Measurements from ENCODE around the gene PPP1R14D.

The PPP1R14D gene

DNA sequence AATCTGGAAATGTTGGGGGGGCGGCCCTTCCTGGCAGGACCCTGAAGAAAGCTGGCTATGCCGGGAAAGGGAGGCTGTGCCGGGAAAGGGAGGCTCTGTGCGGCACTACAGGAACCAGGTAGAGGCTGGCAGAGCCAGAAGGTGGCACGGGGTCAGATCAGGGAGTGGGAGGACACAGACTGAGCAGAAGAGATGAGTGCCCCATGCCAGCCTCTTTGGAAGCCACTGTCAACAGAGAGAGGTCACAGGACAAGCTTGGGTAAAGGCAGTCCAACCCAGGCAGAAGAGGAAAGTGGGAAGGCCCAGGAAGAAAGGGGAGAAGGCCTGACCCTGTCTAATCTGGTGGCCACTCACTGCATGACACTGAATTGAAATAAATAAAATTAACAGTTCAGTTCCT lies 57.3 kb downstream of the PPP1R14D start:
- DNase-seq, result no peak
- Histone ChIP-seq H3K4me3 (ENCODE audit: insufficient read depth, low read depth, low read length, poor library complexity, severe bottlenecking) (no peak overlapping the region), H3K9me3 (ENCODE audit: control insufficient read depth, low read length) (no peaks in the 10 kb centered on the region), H3K27me3 (replicated peaks; ENCODE audit: control insufficient read depth, insufficient read depth, low read length, poor library complexity, severe bottlenecking) (no peaks in the 10 kb centered on the region), H3K36me3 (ENCODE audit: control insufficient read depth, insufficient read depth, low read length) (peaks cover 30% of the 10 kb centered on the region), H3K27ac (ENCODE audit: insufficient read depth, low read length, poor library complexity, severe bottlenecking) (no peak overlapping the region), H3K4me1 (ENCODE audit: control insufficient read depth, insufficient read depth, low read length, poor library complexity, severe bottlenecking) (peaks cover 4% of the 10 kb centered on the region)

DNA sequence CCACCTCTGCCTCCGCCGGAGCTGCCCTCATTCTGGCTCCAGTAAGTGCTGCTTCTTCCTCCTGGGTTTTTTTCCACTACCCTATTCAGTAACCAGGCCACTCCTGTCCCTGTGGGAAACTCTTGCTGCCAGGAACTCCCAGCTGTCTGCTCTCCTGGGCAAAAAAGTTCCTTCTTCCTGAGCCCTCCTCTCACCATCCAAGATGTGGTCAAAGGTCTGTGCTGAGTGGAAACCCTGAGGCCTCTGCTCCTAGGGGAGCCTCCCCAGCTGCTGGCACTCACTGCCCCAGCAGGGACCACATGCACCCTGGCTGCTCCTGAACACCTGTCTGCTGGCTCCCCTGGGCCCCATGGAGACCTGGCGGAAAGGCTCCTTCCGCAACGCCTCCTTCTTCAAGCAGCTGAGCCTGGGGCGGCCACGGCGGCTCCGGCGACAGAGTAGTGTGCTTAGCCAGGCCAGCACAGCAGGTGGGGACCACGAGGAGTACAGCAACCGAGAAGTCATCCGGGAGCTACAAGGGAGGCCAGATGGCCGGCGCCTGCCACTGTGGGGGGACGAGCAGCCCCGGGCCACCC lies 58.3 kb downstream of the PPP1R14D start:
- peaks cover 10% of the 10 kb centered on the region for H3K4me1 ChIP-seq (ENCODE audit: control insufficient read depth, insufficient read depth, low read length, poor library complexity, severe bottlenecking)
- H3K9me3 ChIP-seq (ENCODE audit: control insufficient read depth, low read length), result no peaks in the 10 kb centered on the region
- DNase-seq, result no peak
- peaks cover 21% of the 10 kb centered on the region for H3K36me3 ChIP-seq (ENCODE audit: control insufficient read depth, insufficient read depth, low read length)
- no peaks in the 10 kb centered on the region for H3K27me3 ChIP-seq (replicated peaks; ENCODE audit: control insufficient read depth, insufficient read depth, low read length, poor library complexity, severe bottlenecking)
- H3K4me3 ChIP-seq (ENCODE audit: insufficient read depth, low read depth, low read length, poor library complexity, severe bottlenecking), result no peak overlapping the region
- H3K27ac ChIP-seq (ENCODE audit: insufficient read depth, low read length, poor library complexity, severe bottlenecking), result no peak overlapping the region

DNA sequence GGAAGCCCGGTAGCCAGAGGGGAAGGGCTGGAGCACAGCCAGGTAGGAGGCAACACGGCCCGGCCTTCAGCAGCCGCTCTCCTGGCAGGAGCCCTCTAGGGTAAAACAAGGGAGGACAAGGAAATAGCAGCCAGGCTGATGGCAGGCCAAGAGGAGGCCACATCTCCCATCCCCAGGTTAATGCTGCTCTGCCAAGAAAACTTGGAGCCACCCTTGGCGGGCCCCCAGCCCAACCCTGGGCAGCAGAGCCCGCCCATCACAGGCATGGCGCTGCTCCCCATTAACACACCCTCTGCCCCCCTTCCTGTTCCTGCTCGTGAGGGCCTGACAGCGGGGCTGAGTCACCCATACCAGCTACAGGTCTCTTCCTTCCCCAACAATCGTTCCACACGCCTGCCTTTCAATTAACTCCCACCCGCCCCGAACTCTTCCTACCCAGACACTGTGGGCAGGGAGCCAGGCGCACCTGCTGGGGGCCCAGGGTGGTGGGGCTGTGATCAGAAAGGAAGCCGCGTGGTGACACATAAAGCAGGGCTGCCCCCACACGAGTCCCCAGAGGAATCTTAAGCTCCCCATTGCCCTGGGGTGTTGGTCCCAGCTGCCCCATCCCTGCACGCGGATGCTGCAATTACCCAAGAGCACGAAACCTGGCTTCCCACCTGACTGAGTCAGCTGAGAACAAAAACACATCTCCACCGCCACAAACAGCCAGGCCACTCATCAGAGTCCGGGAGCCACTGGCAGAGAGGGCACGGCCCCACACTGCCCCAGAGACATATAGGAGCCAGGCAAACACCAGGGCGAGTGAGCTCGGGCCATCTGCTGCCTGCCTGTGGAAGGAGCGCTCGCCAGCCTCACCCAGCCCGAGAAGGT lies 59.0 kb downstream of the PPP1R14D start, which contains the start of gene C15orf62:
Gene C15orf62, plus strand, starts transcription at position 707 of the 873 bp plus-strand sequence. CDS start 516 bp downstream, outside the sequence.
- Histone ChIP-seq H3K27ac (ENCODE audit: insufficient read depth, low read length, poor library complexity, severe bottlenecking) (peak within 1 kb of the TSS; percentile 27), H3K27me3 (replicated peaks; ENCODE audit: control insufficient read depth, insufficient read depth, low read length, poor library complexity, severe bottlenecking) (no peaks in the 10 kb centered on the region), H3K4me1 (ENCODE audit: control insufficient read depth, insufficient read depth, low read length, poor library complexity, severe bottlenecking) (peaks cover 17% of the 10 kb centered on the region), H3K36me3 (ENCODE audit: control insufficient read depth, insufficient read depth, low read length) (peaks cover 19% of the 10 kb centered on the region), H3K4me3 (ENCODE audit: insufficient read depth, low read depth, low read length, poor library complexity, severe bottlenecking) (no peak within 1 kb of the TSS), H3K9me3 (ENCODE audit: control insufficient read depth, low read length) (no peaks in the 10 kb centered on the region)
- no peak for DNase-seq

DNA sequence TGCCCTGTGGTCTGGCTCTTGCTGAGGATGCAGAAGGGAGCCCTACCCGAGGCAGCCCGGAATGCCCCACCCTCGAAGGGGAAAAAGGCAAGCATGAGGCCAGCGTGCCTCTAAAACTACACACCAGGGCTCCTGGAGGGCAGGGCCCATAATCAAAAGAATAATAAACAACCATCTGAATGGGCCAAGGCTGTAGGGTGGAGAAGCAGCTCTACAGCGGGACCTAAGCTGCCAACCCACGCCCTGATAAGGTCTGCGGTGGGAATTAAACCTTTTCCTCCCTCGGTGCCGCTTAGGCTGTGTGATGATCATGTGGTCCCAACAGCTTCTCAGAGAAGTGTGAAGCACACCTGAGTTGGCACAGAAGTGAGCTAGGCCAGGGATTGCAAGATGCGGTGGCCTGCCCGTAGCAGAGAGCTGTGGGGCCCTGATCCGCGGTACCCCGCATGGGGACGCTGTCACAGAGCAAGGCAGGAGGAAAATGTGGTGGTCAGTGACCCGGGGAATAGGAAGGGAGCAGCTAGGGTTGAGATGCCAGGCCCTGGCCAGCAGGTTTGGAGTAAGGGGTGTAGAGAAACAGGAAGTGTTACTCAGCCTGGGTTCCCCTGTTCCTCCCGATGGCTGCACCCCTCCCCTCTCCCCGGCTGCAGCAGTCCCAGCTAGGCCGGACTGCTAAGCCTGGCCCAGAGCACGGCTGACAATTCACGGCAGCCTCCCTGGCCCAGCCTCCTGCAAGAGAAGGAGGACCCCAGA lies 59.8 kb downstream of the PPP1R14D start:
- H3K36me3 ChIP-seq (ENCODE audit: control insufficient read depth, insufficient read depth, low read length), result peaks cover 19% of the 10 kb centered on the region
- H3K4me1 ChIP-seq (ENCODE audit: control insufficient read depth, insufficient read depth, low read length, poor library complexity, severe bottlenecking), result peaks cover 22% of the 10 kb centered on the region
- no peak for DNase-seq
- no peaks in the 10 kb centered on the region for H3K27me3 ChIP-seq (replicated peaks; ENCODE audit: control insufficient read depth, insufficient read depth, low read length, poor library complexity, severe bottlenecking)
- H3K27ac ChIP-seq (ENCODE audit: insufficient read depth, low read length, poor library complexity, severe bottlenecking), result peak overlapping the region; percentile 27
- no peak overlapping the region for H3K4me3 ChIP-seq (ENCODE audit: insufficient read depth, low read depth, low read length, poor library complexity, severe bottlenecking)
- H3K9me3 ChIP-seq (ENCODE audit: control insufficient read depth, low read length), result no peaks in the 10 kb centered on the region

DNA sequence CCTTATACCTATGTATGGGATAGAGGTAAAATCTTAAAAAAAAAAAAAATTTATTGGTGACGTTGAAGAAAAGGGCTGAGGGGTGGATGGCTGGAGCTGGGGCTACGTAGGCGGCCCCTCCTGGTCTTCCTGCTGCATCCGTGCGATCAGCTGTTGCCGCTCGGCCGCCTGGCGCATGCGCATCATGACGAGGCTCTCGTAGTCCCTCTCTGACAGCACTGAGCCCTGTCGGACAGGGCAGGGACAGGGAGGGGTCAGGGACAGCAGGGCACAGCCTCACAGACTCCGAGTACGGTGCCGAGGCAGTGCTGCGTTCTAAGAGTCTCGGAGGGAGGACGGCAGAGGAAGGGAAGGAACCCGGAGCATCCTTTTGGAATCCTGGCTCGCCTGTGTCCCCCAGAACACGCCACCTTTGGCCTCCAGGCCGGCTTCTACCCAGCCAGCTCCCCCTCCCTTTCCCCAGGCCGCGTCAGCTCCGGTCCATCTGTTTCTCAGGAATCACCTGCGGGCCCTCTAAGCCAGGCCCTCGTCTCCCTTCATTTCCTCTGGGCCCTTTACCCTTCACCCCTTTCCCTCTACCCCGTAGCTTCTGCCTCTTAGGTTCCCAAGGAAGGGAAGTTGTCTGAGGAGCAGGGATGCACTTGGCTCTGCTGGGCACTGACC lies 60.5 kb downstream of the PPP1R14D start:
- H3K27ac ChIP-seq (ENCODE audit: insufficient read depth, low read length, poor library complexity, severe bottlenecking), result no peak overlapping the region
- no peaks in the 10 kb centered on the region for H3K9me3 ChIP-seq (ENCODE audit: control insufficient read depth, low read length)
- no peak overlapping the region for H3K4me3 ChIP-seq (ENCODE audit: insufficient read depth, low read depth, low read length, poor library complexity, severe bottlenecking)
- H3K4me1 ChIP-seq (ENCODE audit: control insufficient read depth, insufficient read depth, low read length, poor library complexity, severe bottlenecking), result peaks cover 30% of the 10 kb centered on the region
- no peak for DNase-seq
- H3K27me3 ChIP-seq (replicated peaks; ENCODE audit: control insufficient read depth, insufficient read depth, low read length, poor library complexity, severe bottlenecking), result no peaks in the 10 kb centered on the region
- H3K36me3 ChIP-seq (ENCODE audit: control insufficient read depth, insufficient read depth, low read length), result peaks cover 16% of the 10 kb centered on the region

DNA sequence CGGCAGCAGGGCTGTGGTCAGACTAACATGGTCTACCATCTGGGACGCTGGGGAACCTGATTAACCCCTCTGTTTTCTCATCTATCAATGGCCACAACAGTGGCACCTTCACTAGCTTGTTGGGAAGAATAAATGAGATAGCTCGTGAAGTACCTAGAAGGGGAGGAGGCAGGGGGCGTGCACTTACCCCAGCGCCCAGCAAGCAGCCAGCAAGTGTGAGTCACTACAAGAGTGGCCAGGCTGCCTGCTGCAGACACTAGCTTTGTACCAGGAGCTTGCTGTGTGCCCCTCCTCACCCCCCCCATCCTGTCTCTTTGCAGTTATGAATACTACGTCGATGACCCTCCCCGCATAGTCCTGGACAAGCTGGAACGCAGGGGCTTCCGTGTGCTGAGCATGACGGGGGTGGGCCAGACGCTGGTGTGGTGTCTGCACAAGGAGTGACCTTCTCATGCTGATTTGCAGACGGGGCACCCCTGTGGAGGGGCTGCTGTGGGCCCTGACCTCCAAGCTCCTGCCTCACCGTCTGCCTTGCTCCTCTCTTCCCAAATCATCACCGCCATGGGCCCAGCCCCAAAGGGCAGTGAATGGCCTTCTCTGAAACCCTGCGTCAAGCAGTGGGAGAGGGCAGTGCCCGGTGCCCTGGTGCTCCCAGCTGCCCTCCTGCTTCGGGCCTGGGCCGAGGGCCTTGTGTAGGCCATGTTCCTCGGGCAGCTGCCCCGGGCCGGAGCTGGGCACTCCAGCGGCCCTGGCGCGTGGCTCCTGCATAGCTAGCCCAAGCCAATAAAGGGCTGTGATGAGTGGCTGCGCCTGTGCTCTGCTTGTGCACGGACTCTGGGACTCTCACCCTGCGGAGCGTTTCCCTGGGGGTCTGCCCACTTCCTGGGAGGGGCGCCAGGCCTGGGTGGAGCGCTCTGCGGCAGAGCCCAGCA lies 61.3 kb downstream of the PPP1R14D start:
- Histone ChIP-seq H3K9me3 (ENCODE audit: control insufficient read depth, low read length) (no peaks in the 10 kb centered on the region), H3K4me3 (ENCODE audit: insufficient read depth, low read depth, low read length, poor library complexity, severe bottlenecking) (no peak overlapping the region), H3K36me3 (ENCODE audit: control insufficient read depth, insufficient read depth, low read length) (peaks cover 12% of the 10 kb centered on the region), H3K4me1 (ENCODE audit: control insufficient read depth, insufficient read depth, low read length, poor library complexity, severe bottlenecking) (peaks cover 30% of the 10 kb centered on the region), H3K27ac (ENCODE audit: insufficient read depth, low read length, poor library complexity, severe bottlenecking) (no peak overlapping the region), H3K27me3 (replicated peaks; ENCODE audit: control insufficient read depth, insufficient read depth, low read length, poor library complexity, severe bottlenecking) (no peaks in the 10 kb centered on the region)
- DNase-seq, result no peak

DNA sequence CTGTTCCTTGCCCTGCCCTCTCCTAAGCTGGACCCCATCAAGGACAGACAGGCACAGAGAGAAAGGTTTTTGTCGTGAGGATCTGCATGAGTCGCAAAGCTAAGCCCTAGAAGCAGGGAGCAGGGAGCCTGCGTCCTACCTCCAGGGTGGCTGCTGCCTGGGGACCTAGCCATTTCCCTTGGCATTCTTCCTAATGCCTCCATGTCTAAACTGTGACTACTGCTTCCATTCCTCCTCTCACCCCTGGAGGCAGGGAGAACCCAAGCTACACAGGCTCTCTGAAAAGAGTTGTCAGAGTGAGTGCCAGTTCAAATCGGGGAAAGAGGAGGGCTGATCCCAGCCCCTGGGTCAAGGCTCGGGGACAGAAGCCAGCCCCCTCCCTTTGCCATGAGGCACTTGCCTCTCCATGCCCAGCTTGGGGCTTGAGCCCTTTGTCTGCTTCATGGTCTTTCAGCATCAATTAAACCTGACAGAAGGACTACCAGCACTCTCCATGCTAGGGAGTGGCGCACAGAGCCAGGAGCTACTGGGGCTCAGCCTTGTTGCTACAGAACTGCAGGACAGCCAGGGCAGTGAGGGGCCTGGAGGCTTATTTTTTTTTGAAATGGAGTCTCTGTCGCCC lies 62.2 kb downstream of the PPP1R14D start:
- Histone ChIP-seq H3K4me1 (ENCODE audit: control insufficient read depth, insufficient read depth, low read length, poor library complexity, severe bottlenecking) (peaks cover 30% of the 10 kb centered on the region), H3K27ac (ENCODE audit: insufficient read depth, low read length, poor library complexity, severe bottlenecking) (peak overlapping the region; percentile 57), H3K4me3 (ENCODE audit: insufficient read depth, low read depth, low read length, poor library complexity, severe bottlenecking) (no peak overlapping the region), H3K27me3 (replicated peaks; ENCODE audit: control insufficient read depth, insufficient read depth, low read length, poor library complexity, severe bottlenecking) (no peaks in the 10 kb centered on the region), H3K36me3 (ENCODE audit: control insufficient read depth, insufficient read depth, low read length) (peaks cover 12% of the 10 kb centered on the region), H3K9me3 (ENCODE audit: control insufficient read depth, low read length) (no peaks in the 10 kb centered on the region)
- DNase-seq, result no peak

Data from effector memory CD4-positive, alpha-beta T cell (primary cell).